HG02642 (cell line): ENCODE measurements around the gene GUCA2A.

ENCODE experiments used
- ATAC-seq: cut with Tn5 transposase; IDR thresholded peaks from one replicate; pipeline ENCODE4 v1.9.1; 2021; ENCODE audit warnings: mild to moderate bottlenecking; ENCODE audit not compliant: unreplicated experiment, poor library complexity

GUCA2A gene

GRCh38 chr1:42136466-42136865 is 28.1 kb downstream of the GUCA2A start:
- ATAC-seq, result no peak

GRCh38 chr1:42135426-42135825 is 29.1 kb downstream of the GUCA2A start:
- no peak for ATAC-seq

- no peak for ATAC-seq
Observed at GRCh38 chr1:42133809-42134526, 30.6 kb downstream of the GUCA2A start.

GRCh38 chr1:42133390-42133789 is 31.2 kb downstream of the GUCA2A start:
- no peak for ATAC-seq

- no peak for ATAC-seq
Observed at GRCh38 chr1:42130061-42130660, 34.4 kb downstream of the GUCA2A start.

GRCh38 chr1:42128964-42129363 is 35.6 kb downstream of the GUCA2A start:
- ATAC-seq, result no peak

- ATAC-seq, result no peak
Observed at GRCh38 chr1:42128499-42128898, 36.0 kb downstream of the GUCA2A start.

- ATAC-seq, result no peak
Observed at GRCh38 chr1:42127767-42128166, 36.8 kb downstream of the GUCA2A start.

- no peak for ATAC-seq
Observed at GRCh38 chr1:42125552-42125951, 39.0 kb downstream of the GUCA2A start.

- ATAC-seq, result no peak
Observed at GRCh38 chr1:42122408-42122807, 42.1 kb downstream of the GUCA2A start.

GRCh38 chr1:42118125-42118524 is 46.4 kb downstream of the GUCA2A start:
- ATAC-seq, result no peak

GRCh38 chr1:42117214-42117613 is 47.3 kb downstream of the GUCA2A start:
- no peak for ATAC-seq

GRCh38 chr1:42114229-42114628 is 50.3 kb downstream of the GUCA2A start:
- no peak for ATAC-seq
